Renal cortical epithelial cell (primary cell): ENCODE data around the gene IQSEC1. TPM values are rescaled to one million over a fixed set of nuclear protein-coding genes. Genes with fewer than 3 reads are reported as not detected.
A peak's percentile ranks its signal among the peaks of the same experiment; 100 is the strongest.

Experiments used
- DNase-seq: peaks from one replicate; pipeline ENCODE4 v3.0.0-alpha.2; 2011; ENCODE audit warnings: low read depth
- total RNA-seq: library from RNA; depleted of rRNA; stranded (reverse); fragments of >200 nt; gene quantifications from 2 replicates; pipeline ENCODE4 v1.2.3, GENCODE V29; 2014

Gene IQSEC1
- total RNA-seq, 1 donor from 2014 or later: 23.8 TPM

GRCh38 chr3:13028010-13028821, 45.0 kb downstream of the IQSEC1 start:
- no peak for DNase-seq

- DNase-seq: no peak
Measured at GRCh38 chr3:13027154-13027553, 46.1 kb downstream of the IQSEC1 start.

GRCh38 chr3:13026534-13026933, 46.7 kb downstream of the IQSEC1 start:
- no peak for DNase-seq

GRCh38 chr3:13025778-13026518, 47.3 kb downstream of the IQSEC1 start:
- DNase-seq: no peak

- peak; percentile 50 for DNase-seq
Measured at GRCh38 chr3:13025090-13025489, 48.1 kb downstream of the IQSEC1 start.

- no peak for DNase-seq
Measured at GRCh38 chr3:13024765-13025065, 48.5 kb downstream of the IQSEC1 start.

GRCh38 chr3:13023971-13024764, 49.1 kb downstream of the IQSEC1 start:
- DNase-seq: no peak

GRCh38 chr3:13023235-13023970, 49.8 kb downstream of the IQSEC1 start:
- no peak for DNase-seq

- DNase-seq: peak; percentile 24
Measured at GRCh38 chr3:13022348-13023234, 50.6 kb downstream of the IQSEC1 start.

- DNase-seq: no peak
Measured at GRCh38 chr3:13021141-13022114, 51.8 kb downstream of the IQSEC1 start.

- DNase-seq: no peak
Measured at GRCh38 chr3:13020159-13020750, 53.0 kb downstream of the IQSEC1 start.

- DNase-seq: peak; percentile 35
Measured at GRCh38 chr3:13019243-13020095, 53.8 kb downstream of the IQSEC1 start.

- no peak for DNase-seq
Measured at GRCh38 chr3:13018561-13019242, 54.5 kb downstream of the IQSEC1 start.

GRCh38 chr3:13018043-13018451, 55.2 kb downstream of the IQSEC1 start:
- DNase-seq: no peak

- no peak for DNase-seq
Measured at GRCh38 chr3:13017361-13018042, 55.7 kb downstream of the IQSEC1 start.

GRCh38 chr3:13016721-13017255, 56.4 kb downstream of the IQSEC1 start:
- DNase-seq: no peak
